Measurements from ENCODE around the gene BANF2.
A peak's percentile ranks its signal among the peaks of the same experiment; 100 is the strongest.

BANF2 gene

GRCh38 chr20:17664025-17664633, 35.6 kb upstream of the BANF2 start:
- DNase-seq = peak; percentile 31

GRCh38 chr20:17665756-17666155, 34.0 kb upstream of the BANF2 start:
- DNase-seq = no peak

DNA sequence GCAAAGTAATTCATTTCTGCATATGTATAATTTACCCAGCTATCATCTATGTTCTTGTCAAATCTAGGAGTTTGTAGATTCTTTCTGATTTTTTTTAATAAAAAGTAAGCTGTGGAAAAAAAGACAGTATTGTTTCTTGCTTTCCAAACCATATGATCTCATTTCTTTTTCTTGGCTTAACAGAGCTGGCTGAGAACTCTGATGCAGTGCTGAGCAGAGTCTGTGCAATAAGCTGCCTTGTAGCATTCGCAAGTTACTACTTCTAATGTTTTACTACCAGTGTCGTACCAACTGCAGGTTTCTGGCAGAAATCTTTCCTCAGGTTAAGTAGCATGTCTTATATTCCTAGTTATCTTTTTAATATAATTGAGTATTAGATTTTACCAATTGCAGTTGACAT, 33.3 kb upstream of the BANF2 start:
- DNase-seq = no peak

DNA sequence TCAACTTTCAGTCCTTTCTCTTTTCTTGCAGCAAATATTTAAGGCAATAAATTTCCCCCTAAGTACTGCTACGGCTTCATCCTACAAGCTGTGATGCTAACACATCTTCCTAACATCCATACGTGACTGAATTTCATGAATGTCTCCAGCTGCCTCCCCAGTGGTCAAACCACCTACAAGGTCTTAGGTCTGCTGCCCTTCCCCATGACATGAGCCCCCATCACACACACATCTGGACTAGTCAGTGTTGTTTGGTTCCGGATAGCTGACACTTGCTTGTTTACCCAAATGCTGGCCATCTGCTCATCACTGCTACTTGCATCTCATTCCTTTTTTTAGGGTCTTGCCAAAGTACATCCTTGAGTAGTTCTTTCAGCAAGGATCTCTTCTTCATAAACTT, 32.3 kb upstream of the BANF2 start:
- no peak for DNase-seq

- no peak for DNase-seq
Measured at GRCh38 chr20:17668432-17668831, 31.3 kb upstream of the BANF2 start.

DNA sequence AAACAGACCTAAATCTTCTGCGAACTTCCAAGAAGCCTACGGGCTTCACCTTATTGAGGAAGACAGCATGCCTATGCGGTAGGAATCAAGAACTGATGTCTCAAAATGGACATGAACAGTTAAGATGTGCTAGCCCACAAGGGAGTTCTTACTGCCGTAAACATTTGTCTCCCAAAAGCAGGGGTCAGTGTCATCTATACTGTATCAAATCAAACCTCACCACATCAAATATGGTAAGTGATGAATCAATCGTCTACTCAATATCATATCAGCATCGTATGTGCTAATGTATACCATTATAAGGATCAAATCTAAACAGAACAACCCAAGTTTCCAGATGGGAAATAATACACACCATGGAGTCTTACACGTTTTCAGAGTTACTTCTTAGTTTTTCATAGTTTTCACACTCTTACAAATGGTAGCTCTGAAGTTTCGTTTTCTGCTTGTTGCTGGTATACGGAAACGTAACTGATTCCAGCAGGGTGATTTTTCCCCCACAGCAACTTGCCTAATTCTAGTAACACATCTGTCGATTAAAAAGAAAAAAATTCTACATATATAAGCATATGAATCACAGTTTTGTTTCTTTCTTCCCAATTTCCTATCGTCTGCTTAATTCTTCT, 30.3 kb upstream of the BANF2 start:
- no peak for DNase-seq

DNA sequence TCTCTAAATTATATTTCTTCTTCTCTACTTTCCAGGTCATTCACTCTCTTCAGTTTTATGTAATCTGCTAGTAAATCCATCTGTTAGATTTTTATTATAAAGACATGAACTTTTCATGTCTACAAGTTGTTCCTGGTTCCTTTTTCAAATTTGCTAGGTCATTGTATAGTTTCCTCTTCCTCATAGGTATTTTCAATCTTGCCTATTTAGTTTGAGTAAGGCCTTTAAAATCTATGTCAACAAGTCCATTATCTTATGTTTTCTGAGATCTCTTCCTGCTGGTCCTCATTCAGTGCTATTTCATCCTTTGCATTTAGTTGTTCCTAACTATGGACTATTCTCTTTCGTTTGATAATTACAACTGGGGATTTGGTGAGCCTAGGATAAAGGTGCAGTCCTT, 28.8 kb upstream of the BANF2 start:
- DNase-seq = no peak

GRCh38 chr20:17671565-17671964, 28.2 kb upstream of the BANF2 start:
- no peak for DNase-seq

DNA sequence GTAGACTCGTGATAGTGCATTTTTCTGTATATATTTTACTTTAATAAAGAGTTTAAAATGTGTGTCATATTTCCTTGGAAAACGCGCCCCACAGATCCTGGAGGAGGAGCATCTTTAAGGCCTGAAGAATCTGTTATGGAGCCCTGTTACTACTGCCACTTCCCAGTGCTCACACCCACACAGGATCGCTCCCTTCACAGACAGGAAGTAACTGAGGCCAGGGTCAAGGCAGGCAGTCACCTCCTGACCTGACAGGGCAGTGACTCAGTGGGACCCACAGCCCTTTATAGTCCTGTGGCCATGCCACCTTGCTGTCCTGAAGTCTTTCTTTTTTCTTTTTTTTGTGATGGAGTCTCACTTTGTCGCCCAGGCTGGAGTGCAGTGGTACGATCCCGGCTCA, 26.7 kb upstream of the BANF2 start:
- no peak for DNase-seq

DNA sequence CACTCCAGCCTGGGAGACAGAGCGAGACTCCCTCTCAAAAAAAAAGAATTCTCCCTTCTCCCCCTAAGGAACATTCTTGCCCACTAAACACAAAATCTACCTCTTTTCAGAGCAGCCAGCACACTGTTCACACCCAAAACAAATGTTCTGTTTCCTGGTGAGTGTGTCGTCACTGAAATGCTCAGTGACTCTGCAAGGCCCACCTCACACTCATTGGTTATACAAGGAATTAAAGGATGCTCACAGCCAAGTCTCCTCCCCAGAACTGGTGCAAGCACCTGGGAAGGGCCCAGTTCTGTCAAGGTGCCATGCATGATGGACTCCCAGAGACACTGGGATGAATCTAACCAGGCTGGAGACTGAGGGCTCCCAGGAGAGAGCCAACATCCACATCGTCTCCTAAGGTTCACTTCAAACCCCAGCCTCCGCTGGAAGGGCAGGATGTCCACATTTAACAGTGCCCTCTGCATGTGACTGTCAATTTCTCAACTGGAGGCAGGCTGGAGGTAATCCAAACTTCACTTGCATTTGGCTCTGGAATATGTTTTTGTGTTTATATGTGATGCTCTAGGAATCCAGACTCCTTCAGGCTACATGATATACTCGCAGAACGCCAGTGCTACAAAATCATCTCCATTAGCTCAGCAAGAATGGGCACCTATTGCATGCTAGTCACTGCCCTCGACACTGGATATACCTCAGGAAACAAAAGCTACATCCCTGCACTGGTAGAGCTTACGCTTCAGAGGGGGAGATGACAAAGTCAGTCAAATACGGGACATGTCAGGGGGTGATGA, 24.8 kb upstream of the BANF2 start:
- DNase-seq = no peak

GRCh38 chr20:17675519-17676377, 24.0 kb upstream of the BANF2 start:
- DNase-seq = no peak

GRCh38 chr20:17676378-17676759, 23.4 kb upstream of the BANF2 start:
- no peak for DNase-seq

GRCh38 chr20:17676942-17677341, 22.8 kb upstream of the BANF2 start:
- DNase-seq = no peak

- no peak for DNase-seq
Measured at GRCh38 chr20:17678295-17678694, 21.5 kb upstream of the BANF2 start.

DNA sequence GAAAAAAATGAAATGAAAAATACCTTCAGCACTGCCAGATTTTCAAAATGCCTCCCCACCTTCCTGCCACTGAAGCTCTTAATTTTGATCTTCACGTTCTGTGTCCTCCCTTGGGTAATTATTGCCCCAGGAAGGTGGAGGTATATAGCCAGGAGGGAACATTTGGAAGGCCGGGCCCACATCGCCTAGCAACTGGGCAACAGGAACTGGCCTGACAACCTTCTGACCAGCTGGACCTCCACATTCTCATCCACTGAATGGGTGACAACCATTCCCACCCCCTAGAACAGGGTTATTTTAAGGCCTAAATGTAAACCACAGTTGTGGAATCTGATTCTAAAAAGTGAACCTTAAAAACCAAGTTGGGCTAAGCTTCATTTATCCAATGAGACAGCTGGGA, 20.9 kb upstream of the BANF2 start:
- DNase-seq = no peak

DNA sequence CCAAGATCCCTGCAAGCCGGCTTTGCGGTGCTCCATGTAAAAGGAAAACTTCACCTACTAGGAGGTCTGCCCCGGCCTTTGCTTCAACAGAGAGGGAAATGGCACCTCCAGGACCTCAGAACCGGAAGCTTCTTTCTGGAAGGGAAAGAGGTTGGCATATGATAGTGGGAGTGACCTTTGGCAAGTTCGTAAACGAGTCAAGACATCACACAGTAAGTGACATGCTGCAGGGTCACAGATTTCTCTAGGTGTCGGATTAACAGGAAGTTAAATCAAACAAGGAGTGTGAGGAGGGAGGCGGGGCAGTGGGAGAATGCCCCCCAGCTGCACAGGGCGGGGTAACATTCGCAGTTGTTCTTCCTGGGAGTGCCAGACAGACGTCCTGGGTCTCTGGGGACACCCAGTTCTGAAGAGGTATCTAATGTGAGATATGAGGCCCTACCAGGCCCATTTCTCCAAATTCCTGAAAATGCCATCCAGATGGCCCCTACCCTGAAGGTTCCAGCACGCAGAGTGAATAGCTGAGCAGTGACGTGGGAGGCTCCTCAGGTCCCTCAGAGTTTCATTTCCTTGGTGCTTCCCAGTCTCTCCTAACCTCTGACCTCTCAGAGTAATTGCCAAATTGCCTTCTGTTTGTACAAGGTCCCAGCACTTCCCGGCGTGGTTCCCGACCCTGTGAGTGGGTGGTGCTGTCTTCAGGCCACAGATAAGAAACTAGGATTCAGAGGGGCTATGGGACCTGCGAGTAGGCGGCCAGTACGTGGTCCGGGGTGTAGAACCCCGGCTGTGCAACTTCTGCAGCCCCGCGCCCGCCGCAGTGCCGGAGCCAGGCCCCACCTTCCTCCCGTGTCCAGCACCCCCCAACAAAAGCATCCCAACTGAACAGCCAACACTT, 19.6 kb upstream of the BANF2 start:
- DNase-seq = no peak

GRCh38 chr20:17680836-17681725, 18.7 kb upstream of the BANF2 start:
- peak; percentile 83 for DNase-seq

DNA sequence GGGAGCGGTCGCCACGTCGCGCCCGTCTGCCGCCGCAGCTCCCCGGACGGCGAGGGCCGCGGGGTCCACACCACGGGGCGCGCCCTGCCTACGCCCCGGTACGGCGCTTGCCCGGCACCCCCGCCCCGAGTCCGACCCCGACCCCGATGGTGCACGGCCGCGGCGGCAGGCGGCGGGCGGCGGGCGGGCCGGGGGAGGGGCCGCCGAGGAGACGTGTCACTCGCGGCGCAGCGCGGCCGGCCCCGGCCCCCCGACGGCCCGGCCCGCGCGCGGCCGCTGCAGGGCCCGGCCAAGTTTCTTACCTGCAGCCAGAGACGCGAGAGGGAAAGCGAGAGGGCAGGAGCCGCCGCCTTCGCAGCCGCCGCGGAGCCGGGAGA, 18.1 kb upstream of the BANF2 start:
- no peak for DNase-seq

DNA sequence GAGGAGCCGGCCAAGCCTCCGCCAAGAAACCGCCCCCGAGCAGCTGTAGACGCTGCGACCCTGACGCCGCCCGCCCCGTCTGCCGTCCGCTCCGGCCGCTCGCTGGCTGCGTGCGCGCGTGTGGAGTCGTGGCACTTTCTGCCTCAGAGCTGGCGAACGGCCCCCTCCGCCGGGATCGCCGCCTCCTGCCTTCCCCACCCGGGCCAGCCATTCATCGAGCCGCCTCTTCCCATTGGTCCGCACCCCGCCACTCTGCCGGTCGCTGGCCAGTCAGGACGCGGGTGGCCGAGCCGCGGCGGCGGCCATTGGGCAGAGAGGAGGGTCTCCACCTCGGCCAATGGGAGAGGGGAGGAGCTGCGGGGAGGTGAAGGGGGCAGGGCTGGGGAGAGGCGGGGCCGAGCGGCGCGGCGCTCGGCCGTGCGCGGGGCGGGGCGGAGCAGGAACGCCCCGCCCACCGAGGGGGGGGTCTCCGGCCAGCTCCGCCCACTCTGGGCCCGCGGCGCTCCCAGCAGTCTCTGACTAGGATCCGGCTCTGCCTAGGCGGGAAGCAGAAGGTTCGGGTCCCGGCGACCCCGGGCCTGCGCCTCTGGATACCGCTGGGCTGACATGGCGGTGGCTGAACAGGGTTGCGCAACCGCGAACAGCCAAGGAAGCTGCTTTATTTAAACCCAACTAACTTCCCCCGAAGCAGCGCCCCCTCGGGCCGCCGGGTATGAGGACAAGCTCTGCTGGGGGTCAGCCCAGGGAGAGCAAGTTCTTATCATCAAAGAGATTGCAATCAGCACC, 17.5 kb upstream of the BANF2 start, which contains the start of gene RRBP1:
RRBP1 (minus strand) TSS at position 140 of the 786 bp plus-strand sequence. CDS start 21,735 bp downstream, outside the sequence.
- peak; percentile 97 for DNase-seq

- DNase-seq = no peak
Measured at GRCh38 chr20:17682889-17683198, 16.9 kb upstream of the BANF2 start.
